Measurements from ENCODE around the gene RFTN2.

- TF ChIP-seq EZH2 (IDR thresholded peaks at IDR 0.05; ENCODE audit: borderline replicate concordance, low read length): no peak
- TF ChIP-seq CTCF (conservative IDR thresholded peaks at IDR 0.05 in 1 of 2, IDR thresholded peaks at IDR 0.05 in 1 of 2; ENCODE audit: extremely low read depth in 1 of 2, insufficient read depth in 1 of 2, low read depth in 1 of 2, low read length in 2 of 2): no peak
These were observed 75.1 kb downstream of the RFTN2 start for GRCh38 chr2:197600306-197600705.
